Activated CD4-positive, alpha-beta T cell treated with anti-CD3 and anti-CD28 coated beads, Interleukin-2, amount 50 U/mL, for 1 hour (primary cell): ENCODE data around the gene RGS17.
"Not testable (repeated sequence)": the region's sequence is repeated elsewhere in the genome, so short reads cannot be mapped to it uniquely, and the experiment has no call there.

ENCODE experiments used
- DNase-seq: peaks from one replicate; pipeline ENCODE4 v3.0.0-alpha.2; 2020

RGS17 gene

DNA sequence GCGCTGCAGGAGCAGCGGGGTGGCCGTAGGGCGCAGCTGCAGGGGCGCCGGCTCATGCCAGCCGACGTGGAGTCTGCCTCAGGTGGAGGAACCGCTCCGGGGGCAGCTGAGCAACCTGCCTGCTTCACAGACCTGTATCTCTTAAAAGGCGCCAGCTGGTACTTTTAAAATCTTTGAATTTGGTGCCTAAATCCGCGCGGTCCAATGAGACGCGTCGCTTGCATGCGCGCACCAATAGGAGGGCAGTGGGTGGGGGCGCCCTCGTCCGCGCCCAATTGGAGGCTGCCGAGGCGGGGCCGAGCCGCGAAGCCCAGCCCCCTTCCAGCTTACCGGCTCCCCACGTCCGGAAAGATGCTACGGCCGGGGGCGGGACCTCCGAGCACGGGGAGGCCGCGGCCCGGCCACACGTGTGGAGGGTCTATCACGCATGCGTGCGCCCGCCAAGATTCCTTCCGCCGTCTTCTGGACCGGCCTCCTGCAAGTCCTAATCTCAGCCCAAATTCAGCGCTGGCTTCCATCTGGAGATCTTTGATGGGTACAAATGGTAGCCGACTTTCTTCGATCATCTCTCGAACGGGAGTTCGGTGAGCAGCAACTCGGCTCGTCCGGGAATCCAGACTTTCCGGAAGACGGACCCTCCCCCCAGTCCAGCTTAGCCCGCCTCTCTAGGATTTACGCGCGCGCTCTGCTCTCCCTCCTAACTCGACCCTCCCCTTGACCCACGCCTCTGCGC, 148.0 kb downstream of the RGS17 start, which contains the start of gene FBXO5:
TSS of gene FBXO5 (minus strand) at position 138 of the 733 bp plus-strand sequence. CDS start at position 56, 82 bp downstream.
- peak; percentile 95 for DNase-seq

DNA sequence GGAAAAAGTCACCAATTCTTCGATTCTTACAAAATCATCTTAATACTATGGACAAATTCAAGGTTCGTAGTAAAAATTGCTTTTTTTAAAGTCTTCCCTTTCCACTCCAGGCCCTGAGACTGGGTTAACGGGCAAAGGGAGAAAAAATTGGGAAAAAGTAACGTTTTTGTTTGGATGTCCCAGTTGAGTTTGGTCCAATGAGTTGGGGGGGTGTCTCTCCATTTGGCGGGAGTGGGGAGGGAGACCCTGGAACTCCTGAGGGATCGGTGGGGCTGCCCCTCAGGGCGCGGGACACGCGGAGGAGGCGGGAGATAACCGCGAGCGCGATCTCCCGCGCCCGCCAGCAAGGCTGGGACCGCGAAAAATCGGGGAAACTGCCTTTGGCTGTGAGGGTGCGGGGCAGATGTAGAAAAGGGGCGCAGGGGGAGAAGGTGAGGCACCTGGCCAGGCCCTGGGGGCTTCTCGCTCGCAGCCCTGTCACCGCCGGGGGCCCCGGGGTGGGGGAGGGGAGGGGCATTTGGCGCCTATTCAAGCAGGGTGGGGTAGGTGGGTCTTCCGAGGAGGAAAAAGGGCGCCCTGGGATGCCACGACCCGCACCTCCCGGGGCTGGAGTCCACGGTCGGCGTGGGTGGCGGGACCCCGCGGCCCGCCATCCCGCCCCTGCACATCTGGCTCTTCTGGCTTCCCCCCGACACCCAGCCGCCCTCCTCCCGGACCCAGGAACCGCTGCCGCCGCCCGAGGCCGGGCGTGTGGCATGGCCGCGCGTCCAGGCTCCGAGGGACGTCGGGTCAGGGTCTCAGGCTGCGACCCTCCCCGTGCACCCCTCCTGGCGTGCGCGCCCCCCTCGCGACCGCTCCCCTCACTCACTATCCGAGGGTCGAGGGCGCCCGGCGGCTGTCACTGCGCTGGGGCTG, 148.8 kb downstream of the RGS17 start:
- no peak for DNase-seq

DNA sequence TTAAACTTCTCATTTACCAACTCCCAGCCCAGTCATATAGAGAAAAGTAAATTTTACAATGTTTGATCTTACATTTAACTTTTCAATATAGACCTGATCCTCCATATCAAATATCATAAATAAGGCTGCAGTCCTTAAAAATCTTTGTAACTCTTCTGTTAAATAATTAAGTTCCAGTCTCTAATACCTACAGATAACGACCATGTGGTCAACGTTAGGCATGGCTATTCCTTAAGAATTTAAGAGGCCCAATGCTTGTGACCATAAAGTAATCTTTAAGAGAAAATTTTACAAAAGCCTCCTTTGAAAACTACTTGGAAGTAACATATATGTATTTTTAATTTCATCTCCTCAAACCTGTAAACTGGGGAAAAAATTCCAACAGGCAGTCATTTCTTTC, 149.9 kb downstream of the RGS17 start:
- no peak for DNase-seq

DNA sequence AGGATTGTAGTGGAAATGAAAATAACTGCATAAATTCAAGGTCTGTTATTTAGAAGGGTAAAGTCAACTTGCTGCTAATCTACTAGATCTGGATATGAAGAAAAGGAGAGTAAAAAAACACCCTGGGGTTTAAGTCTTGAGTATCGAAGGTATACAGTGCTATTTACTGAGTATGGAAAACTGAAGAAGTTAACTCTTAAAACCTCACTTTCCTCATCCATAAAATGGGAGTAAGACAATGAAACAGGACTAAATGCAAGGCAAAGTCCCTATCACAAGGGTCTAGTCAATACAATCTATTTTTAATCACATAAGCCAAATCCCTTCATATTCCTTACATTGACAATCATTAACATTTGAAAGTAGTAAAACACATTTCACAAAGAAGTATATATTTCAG, 150.4 kb downstream of the RGS17 start:
- DNase-seq = no peak

DNA sequence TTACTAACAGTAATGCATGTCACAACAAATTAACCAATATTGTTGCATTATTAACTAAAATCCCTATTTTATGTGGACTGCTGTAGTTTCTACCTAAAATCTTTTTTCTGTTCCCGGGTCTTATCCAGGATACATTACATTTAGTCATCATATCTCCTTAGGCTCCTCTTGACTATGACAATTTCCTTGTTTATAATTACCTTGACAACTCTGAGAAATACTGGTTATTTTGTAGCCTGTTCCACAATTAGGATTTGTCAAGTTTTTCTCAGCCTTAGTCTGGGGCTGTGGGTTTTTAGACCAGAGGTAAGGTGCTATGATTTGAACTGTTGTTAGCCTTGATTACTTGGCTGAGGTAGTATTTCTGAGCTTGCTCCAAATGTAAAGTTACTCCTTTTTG, 152.0 kb downstream of the RGS17 start:
- DNase-seq = no peak

DNA sequence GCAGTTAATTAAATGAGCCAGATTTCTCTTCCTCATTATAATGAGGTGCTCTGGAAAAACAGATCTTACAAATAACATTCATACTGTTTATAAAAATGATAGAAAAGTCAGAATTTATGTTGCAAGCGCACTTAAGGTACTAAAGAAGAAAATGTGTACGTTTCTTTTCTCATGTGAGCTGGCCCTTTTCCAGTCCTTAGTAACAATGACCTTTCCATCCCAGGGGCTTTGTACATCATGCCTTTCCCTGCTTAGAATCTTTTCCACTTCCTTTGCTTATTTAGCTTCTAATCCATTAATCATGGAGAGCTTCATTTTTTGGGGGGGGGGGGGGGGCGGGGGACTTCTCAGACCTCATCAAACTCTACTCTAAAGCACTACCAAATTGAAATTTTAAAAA, 153.0 kb downstream of the RGS17 start:
- DNase-seq = no peak

DNA sequence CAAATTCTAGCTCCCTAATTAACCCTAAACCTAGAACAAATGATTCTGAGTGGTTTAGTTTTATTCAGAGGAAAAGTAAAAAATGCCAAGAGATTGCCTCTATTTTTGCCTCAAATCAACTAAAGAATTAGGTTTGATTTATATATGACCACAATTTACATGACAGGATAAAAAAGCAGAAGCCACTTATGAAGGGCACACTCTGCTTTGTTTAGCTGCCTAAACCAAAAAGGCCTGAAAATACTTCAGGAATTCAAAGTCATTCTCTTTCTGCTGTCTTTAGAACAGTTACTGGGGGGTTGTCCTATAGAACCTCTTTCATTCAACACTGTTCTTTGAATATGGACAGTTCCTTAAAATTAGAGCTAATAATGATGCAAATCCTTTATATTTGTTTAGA, 153.5 kb downstream of the RGS17 start:
- DNase-seq = no peak

DNA sequence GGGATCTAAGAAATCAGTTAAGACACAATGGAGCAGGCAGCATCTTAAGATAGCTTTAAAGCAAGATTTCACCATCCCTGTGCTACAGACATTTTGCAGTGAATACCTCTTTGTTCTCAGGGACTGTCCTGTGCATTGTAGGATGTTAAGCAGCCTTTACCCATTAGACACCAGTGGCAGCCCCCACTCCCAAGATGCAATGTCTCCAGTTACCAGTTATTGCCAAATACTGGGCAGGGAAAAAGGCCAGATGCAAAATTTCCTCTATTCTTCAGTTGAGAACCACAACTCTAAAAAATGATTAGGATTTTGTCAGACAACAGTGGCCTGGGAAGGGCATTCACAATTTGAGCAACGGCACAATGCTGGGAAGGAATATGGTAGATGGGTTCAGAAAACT, 154.3 kb downstream of the RGS17 start:
- no peak for DNase-seq

DNA sequence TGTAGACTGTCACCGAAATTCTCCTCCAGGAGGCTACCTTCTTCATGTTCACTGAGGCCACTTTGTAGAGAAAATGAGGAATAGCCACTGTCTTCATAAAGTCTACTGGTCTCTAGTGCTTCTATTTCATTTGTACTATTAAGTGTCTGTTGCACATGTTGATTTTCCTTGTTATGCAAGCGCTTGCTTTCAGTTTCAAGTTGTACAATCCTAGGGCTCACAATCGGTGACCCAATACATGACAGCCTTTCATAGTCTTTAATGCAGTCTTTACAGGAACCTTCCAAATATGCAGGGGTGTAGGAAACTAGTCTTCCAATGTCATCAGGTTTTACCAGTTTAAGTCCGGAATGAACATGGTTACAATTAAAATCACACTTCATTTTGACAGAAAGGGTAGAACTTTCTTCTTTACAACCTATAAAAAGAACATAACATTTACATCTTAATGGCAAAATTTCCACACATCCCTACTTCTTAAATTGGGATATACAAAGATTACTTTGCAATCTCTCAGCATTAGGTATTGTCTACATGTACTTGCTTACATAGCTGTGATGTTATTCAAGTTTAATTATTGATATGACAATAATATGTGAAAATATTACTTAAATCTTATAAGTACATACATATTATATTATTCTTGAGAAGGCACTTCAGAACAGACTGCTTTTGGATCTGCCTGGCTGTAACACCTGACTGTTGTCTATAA, 155.7 kb downstream of the RGS17 start:
- DNase-seq = no peak

DNA sequence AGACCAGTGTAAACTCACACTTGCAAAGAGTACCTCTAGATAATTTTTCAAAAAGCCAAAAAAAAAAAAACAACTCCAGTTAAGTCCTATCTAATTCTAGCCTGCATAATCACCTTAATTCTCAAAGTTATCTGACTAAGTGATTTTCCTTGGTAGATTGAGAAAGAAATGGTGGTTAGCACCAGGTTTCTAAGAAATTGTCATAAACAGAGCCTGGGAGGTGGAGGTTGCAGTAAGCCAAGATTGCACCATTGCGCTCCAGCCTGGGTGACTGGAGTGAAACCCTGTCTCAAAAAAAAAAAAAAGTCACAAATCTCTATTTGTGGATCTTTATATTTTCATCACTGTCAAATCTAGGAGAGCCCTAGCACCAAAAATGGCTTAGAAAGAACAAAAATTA, 157.2 kb downstream of the RGS17 start:
- no peak for DNase-seq

DNA sequence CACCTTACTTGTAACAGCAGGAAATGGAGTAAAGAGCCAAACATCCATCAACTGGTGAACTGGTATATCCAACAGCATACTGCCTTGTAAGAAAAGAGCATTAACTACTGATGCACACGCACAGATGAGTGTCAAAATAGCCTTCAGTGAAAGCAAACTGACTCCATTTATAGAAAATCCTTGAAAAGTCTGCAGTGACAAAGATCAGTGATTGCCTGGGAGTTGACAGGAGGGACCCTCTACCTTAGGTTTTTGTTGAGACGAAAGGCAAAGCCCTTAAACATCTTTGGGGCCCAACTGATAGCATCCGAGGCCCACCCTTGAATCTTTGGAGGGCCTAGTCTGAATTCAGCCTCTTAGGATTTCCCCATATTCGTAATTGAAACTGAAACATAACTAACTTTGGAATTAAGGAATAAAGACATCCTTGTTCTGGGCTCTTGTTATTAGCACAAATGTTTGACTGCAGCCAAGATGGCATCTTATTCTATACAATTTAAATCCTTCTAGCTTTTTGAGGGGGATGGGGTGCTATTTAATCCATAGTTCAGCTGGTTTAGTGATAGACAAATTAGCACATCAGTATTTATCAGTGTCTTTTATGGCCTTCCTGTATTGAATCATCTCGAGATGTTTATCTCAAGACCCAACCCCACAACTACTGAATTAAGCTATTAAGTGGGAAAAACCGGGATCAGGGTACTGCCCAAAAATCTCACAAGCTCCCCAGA, 161.2 kb downstream of the RGS17 start:
- no peak for DNase-seq

DNA sequence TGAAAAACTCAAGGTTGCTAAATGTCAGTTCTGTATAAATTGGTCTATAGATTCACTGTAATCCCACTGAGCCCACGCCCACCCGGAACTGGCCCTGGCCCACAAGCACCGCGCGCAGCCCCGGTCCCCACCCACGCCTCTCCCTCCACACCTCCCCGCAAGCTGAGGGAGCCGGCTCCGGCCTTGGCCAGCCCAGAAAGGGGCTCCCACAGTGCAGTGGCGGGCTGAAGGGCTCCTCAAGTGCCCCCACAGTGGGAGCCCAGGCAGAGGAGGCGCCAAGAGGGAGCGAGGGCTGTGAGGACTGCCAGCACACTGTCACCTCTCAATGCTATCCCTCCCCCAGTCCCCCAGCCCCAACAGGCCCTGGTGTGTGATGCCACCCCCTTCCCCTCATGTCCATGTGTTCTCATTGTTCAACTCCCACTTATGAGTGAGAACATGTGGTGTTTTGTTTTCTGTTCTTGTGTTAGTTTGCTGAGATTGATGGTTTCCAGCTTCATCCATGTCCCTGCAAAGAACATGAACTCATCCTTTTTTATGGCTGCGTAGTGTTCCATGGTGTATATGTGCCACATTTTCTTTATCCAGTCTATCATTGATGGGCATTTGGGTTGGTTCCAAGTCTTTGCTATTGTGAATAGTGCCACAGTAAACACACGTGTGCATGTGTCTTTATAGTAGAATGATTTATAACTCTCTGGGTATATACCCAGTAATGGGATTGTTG, 164.8 kb downstream of the RGS17 start:
- not testable (repeated sequence) for DNase-seq

DNA sequence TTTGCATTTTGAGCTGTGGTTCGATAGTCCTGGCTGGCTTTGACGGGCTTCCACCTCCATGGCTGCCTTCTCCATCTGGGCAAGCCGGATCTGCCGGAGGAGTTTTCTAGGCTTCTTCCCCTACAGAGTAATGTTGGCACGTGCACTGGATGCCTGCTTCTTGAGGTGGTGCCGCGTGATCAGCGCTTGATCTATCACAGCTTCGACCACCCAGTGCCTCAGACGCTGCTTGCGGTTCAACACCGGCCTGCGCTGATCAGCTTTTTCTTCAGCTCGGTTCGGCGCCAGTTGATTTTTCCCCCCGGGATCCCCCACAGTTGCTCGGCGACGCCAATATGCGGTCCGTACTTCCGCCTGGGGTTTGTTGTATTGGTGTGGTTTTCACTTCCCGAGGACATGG, 171.7 kb downstream of the RGS17 start:
- no peak for DNase-seq

DNA sequence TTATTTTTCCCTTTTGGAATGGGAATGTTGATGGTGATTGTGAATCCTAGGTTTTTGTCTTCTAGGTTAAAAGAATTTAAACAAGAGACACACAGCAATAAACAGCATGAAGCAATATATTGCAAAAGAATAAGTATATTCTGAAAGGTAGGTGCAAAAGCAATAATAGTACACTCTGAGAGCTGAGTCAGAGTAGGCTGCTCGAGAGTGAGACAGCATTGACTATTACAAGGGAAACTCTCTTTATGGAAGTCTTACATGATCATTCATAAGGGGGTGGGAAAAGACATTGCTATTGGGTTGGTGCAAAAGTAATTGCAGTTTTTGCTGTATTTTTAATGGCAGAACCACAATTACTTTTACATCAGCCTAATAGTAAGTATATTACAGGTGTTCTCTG, 173.3 kb downstream of the RGS17 start:
- DNase-seq = no peak
